AG04449 (cell line): Measurements from ENCODE around the gene TIMELESS.
"Not testable (repeated sequence)": the region's sequence is repeated elsewhere in the genome, so short reads cannot be mapped to it uniquely, and the experiment has no call there.

Experiments used
- CTCF ChIA-PET: fragments of 350-600 bp; formaldehyde crosslinking; extraction: SDS; loops from one replicate; lab custom pipeline; 2021; ENCODE audit warnings: antibody characterized with exemption; lab: Yijun Ruan, JAX
- POLR2A ChIA-PET: fragments of 400-600, 350-600 bp; formaldehyde crosslinking; extraction: SDS; loops from one replicate; lab custom pipeline; 2020; ENCODE audit warnings: antibody characterized with exemption, inconsistent platforms; lab: Yijun Ruan, JAX
- DNase-seq: peaks from one replicate; pipeline ENCODE4 v3.0.0-alpha.2; 2010; ENCODE audit warnings: low read depth, low spot score
- H3K4me3 ChIP-seq: 2 replicates; pipeline ENCODE4 v1.5.1; 2011; ENCODE audit warnings: low read depth, mild to moderate bottlenecking, control low read depth, low read length
- TF ChIP-seq, protein P1 (sequence below): IDR thresholded peaks from one replicate; pipeline ENCODE4 v1.5.1; 2011; ENCODE audit warnings: mild to moderate bottlenecking, moderate library complexity, low read length, control low read depth, inconsistent platforms; ENCODE audit not compliant: insufficient read depth; ENCODE audit errors: missing control alignments

The TIMELESS gene

DNA sequence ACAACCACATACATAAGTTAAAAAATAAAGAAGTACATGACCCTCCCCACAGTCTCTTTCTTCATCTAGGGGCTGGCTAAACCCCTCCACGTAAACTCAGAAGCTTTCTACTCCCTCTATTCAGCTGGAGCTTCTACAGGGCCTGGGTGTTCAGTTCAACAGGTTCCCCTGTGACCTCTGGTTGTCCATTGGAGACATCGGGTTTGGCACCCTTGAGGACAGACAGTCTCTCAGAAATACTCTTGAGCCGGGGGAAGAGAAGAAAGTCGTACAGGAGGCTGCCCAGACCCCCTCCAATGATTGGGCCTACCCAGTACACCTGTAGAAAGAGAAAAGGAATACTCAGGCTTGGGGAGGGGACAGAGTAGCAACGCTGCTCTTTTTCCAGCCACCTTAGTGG is 1.9 kb upstream of the TIMELESS start:
- POLR2A ChIA-PET: no interaction called here
- no peak for DNase-seq
- H3K4me3 ChIP-seq: no peak overlapping the region
- TF ChIP-seq, protein P1, sequence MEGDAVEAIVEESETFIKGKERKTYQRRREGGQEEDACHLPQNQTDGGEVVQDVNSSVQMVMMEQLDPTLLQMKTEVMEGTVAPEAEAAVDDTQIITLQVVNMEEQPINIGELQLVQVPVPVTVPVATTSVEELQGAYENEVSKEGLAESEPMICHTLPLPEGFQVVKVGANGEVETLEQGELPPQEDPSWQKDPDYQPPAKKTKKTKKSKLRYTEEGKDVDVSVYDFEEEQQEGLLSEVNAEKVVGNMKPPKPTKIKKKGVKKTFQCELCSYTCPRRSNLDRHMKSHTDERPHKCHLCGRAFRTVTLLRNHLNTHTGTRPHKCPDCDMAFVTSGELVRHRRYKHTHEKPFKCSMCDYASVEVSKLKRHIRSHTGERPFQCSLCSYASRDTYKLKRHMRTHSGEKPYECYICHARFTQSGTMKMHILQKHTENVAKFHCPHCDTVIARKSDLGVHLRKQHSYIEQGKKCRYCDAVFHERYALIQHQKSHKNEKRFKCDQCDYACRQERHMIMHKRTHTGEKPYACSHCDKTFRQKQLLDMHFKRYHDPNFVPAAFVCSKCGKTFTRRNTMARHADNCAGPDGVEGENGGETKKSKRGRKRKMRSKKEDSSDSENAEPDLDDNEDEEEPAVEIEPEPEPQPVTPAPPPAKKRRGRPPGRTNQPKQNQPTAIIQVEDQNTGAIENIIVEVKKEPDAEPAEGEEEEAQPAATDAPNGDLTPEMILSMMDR: no peak
- CTCF ChIA-PET: interaction anchor here (0.8 to 8.8 kb wide), 3 partner anchors 12 to 97 kb away, joined by 3 to 100 read pairs (median 4); no protein-coding TSS in a partner anchor

DNA sequence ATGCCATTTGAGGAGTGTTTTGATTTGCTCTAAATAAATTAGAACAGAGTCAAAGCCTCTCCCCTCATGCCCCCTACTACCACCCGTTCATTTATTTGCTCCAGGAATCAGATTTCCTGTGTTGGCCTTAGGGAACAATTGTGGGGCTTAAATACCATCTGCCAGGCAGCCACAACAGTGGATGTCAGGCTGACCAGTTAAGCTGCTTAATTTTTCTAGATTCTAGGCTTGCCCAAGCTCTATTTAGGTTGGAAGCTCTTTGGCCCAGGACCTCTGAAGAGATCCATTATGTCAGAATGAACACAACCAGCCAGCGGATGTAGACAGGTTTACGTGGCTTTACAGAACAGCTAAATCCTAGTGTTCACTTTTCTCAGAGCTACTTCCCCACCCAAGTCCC is 1.0 kb upstream of the TIMELESS start:
- no peak overlapping the region for H3K4me3 ChIP-seq

DNA sequence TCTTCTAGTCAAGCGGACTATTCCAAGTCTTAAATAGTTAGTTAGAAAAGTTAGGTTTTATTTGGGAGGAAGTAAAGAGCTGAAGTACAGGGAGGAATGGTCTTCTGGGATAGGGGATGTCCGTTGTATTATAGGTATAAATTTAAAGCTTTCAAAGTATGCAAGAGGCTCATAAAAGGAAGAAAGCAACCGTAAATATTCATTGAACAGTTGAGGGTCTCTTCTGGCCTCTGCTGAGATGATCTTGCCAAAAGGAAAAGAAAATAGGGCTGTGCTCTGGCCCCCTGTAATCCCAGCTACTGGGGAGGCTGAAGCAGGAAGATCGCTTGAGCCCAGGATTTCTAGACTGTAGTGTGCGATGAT is 377 bp upstream of the TIMELESS start:
- peak overlapping the region; percentile 80 for H3K4me3 ChIP-seq
- ChIA-PET CTCF (interaction anchor here (1.1 to 8.8 kb wide), 6 partner anchors 9 to 260 kb away, joined by 3 to 100 read pairs (median 5); partner anchors contain the start of genes CNPY2, COQ10A and SMARCC2), POLR2A (interaction anchor here (0.9 to 1.7 kb wide), 2 partner anchors 90 to 134 kb away, joined by 5 to 11 read pairs; partner anchors contain the start of genes CNPY2 and STAT2)
- DNase-seq: no peak
- TF ChIP-seq, protein P1: no peak

More for the DNA sequence above, 1.0 kb upstream of the TIMELESS start:
- TF ChIP-seq, protein P1: no peak
- POLR2A ChIA-PET: no interaction called here
- no peak for DNase-seq
- CTCF ChIA-PET: interaction anchor here (1.1 to 8.8 kb wide), 5 partner anchors 9 to 134 kb away, joined by 3 to 100 read pairs (median 5); partner anchors contain the start of gene CNPY2

DNA sequence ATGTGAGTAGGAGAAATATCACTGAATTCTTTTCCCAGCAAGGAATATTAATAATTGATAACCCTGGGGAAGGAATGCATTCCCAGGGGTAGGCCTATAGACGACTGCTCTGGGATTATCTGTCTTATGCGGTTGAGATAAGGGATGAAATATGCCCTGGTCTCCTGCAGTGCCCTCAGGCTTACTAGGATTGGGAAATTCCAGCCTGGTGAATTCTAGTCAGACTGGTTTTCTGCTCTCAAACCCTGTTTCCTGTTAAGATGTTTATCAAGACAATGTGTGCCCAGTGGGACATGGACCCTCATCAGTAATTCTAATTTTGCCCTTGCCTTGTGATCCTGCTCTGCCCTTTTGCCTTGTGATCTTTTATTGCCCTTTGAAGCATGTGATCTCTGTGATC is 6.0 kb downstream of the TIMELESS start:
- DNase-seq, POLR2A ChIA-PET, CTCF ChIA-PET, H3K4me3 ChIP-seq: not testable (repeated sequence)

DNA sequence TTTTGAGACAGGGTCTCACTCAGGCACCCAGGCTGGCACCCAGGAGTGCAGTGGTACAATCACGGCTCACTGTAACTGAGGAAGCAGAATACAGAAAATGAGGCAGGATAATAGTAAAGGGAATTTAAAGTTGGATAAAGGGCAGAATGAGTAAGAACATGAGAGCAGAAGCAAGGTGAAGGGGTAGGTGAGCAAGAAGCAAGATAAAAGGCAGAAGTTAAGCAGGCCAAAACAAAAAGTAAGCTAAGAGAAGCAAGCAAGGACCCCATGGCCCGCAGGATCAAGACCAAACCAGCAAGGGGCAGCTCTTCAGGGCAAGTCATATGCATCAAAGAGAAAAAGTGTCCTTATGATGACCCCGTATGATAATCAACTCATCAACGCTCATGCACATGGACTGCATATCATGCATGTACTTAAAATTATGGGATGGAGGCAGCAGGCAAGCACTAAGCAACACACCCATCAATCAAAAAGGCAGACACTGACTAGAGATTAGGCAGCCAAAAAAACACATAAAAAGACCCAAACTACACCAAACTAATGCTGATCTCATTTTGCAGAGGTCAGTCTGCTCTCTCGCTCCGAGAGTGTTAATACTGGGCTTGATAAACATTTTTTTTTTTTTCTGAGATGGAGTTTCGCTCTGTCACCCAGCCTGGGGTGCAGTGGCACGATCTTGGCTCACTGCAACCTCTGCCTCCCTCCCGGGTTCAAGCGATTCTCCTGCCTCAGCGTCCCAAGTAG is 11.6 kb downstream of the TIMELESS start:
- TF ChIP-seq, protein P1: no peak
- CTCF ChIA-PET: interaction anchor here (1.0 kb wide), 1 partner anchor 26 kb away, joined by 3 read pairs; no protein-coding TSS in a partner anchor
- POLR2A ChIA-PET: no interaction called here
- DNase-seq: no peak
- H3K4me3 ChIP-seq: no peak overlapping the region

DNA sequence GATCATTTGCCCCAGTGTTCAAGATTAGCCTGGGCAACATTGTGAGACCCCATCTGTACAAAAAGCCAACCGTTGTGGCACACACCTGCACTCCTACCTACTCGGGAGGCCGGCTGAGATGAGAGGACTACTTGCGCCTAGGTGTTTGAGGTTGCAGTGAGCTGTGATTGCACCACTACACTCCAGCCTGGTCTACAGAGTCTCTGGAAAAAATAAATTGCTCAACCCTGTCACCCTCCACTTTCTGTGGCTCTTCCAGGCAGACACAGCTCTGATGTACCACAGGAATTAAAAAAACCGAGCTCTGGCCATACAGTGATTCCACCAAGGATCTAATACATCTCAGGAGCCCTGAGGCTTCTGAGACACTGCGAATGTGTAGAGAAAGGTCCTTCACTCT is 14.4 kb downstream of the TIMELESS start:
- DNase-seq: no peak
- ChIA-PET CTCF (interaction anchor here (1.1 kb wide), 1 partner anchor 43 kb away, joined by 3 read pairs; no protein-coding TSS in a partner anchor), POLR2A (no interaction called here)
- no peak overlapping the region for H3K4me3 ChIP-seq
- TF ChIP-seq, protein P1: no peak
